HCT116 (cell line): ENCODE results near the gene GOLIM4.

Experiments
- CEBPB ChIP-seq: IDR thresholded peaks from 2 replicates; pipeline ENCODE4 v1.6.1; 2012; ENCODE audit warnings: low read depth
- CTCF ChIP-seq, 3 experiments: fragments of 200-600 bp in 1 of 3; sonication (generic) in 1 of 3; IDR thresholded peaks in 2 of 3; conservative IDR thresholded peaks in 1 of 3; 2 replicates each; pipeline ENCODE4 v1.5.1; 2012 to 2017; ENCODE audit warnings: low read depth in 2 of 3, low read length in 2 of 3, antibody characterized with exemption in 1 of 3, borderline replicate concordance in 1 of 3, control low read depth in 1 of 3, mild to moderate bottlenecking in 1 of 3, mixed read lengths in 1 of 3, mixed run types in 1 of 3, moderate library complexity in 1 of 3; ENCODE audit not compliant: insufficient read depth in 1 of 3
- ELF1 ChIP-seq: IDR thresholded peaks from 2 replicates; pipeline ENCODE4 v1.6.1; 2012; ENCODE audit warnings: low read depth, borderline replicate concordance
- FOSL1 ChIP-seq: IDR thresholded peaks from 2 replicates; pipeline ENCODE4 v1.6.1; 2012; ENCODE audit warnings: low read depth
- SIN3A ChIP-seq: IDR thresholded peaks from 2 replicates; pipeline ENCODE4 v1.6.1; 2012; ENCODE audit warnings: low read depth
- YY1 ChIP-seq: IDR thresholded peaks from 2 replicates; pipeline ENCODE4 v1.6.1; 2011; ENCODE audit warnings: low read length, low read depth, moderate library complexity, mild to moderate bottlenecking; ENCODE audit not compliant: insufficient replicate concordance; ENCODE audit errors: extremely low read depth

- TF ChIP-seq FOSL1 (no peak), CEBPB (no peak), CTCF (IDR thresholded peaks at IDR 0.05 in 2 of 3, conservative IDR thresholded peaks at IDR 0.05 in 1 of 3; ENCODE audit: borderline replicate concordance in 1 of 3, insufficient read depth in 1 of 3, low read depth in 2 of 3, low read length in 2 of 3) (no peak), YY1 (no peak), ELF1 (no peak), SIN3A (no peak)
Measured at GRCh38 chr3:167973901-167974300, 121.8 kb downstream of the GOLIM4 start.
